IPS-15b (cell line): ENCODE measurements around the gene KRTAP26-1.

Experiments used
- H3K27me3 ChIP-seq: one replicate; pipeline ENCODE4 v1.6.1; 2013; ENCODE audit warnings: low read length; ENCODE audit not compliant: control insufficient read depth, insufficient read depth
- H3K36me3 ChIP-seq: one replicate; pipeline ENCODE4 v1.6.1; 2013; ENCODE audit warnings: low read length; ENCODE audit not compliant: control insufficient read depth, insufficient read depth
- H3K4me1 ChIP-seq: one replicate; pipeline ENCODE4 v1.6.1; 2013; ENCODE audit warnings: mild to moderate bottlenecking, low read length; ENCODE audit not compliant: control insufficient read depth, insufficient read depth
- H3K4me3 ChIP-seq: one replicate; pipeline ENCODE4 v1.5.1; 2013; ENCODE audit warnings: low read depth, low read length
- H3K9ac ChIP-seq: one replicate; pipeline ENCODE4 v1.6.1; 2013; ENCODE audit warnings: low read depth, mild to moderate bottlenecking, low read length
- H3K9me3 ChIP-seq: one replicate; pipeline ENCODE4 v1.6.1; 2013; ENCODE audit warnings: mild to moderate bottlenecking, low read length; ENCODE audit not compliant: control insufficient read depth, insufficient read depth

The KRTAP26-1 gene

DNA sequence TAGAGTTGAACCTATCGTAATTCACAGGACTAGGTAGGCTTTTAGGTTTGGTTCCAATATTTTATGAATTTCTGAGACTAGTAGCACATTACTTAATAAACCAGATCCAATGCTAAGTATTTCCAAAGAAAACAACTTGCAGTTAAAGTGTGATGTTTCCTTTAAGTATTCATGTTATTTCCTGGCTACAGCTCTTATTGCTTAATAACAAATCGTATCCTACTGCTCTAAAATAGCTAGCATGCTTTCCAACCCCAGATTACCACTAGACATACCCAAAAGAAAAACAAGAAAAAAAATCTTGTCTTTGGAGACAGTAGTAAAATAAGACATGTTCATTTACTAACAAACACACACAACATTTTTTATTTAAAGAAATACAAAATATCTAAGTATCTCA lies 16.5 kb upstream of the KRTAP26-1 start:
- no peaks in the 10 kb centered on the region for H3K27me3 ChIP-seq
- no peaks in the 10 kb centered on the region for H3K36me3 ChIP-seq
- no peak overlapping the region for H3K9ac ChIP-seq
- no peaks in the 10 kb centered on the region for H3K9me3 ChIP-seq
- H3K4me1 ChIP-seq: no peaks in the 10 kb centered on the region
- no peak overlapping the region for H3K4me3 ChIP-seq

DNA sequence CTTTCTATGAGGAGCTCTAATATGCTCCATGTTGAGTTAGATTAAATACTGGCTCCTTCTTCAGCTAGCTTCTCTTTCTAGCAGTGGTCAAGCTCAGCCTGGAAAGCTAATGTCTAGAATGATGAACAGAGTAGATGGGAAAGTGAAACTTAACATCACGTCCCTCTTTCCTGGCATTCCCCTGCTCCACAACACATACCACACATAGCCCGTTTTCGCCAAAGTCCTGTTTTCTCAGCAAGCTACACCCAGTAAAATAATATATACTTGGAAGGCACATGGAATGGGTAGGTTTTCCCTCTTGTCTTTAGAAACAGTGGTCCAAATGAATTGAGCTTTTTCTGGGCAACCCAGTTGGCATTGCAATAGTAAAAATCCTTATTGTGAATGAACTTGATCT lies 13.6 kb upstream of the KRTAP26-1 start:
- H3K4me1 ChIP-seq: no peaks in the 10 kb centered on the region
- no peaks in the 10 kb centered on the region for H3K36me3 ChIP-seq
- no peak overlapping the region for H3K9ac ChIP-seq
- H3K9me3 ChIP-seq: no peaks in the 10 kb centered on the region
- H3K4me3 ChIP-seq: no peak overlapping the region
- no peaks in the 10 kb centered on the region for H3K27me3 ChIP-seq

DNA sequence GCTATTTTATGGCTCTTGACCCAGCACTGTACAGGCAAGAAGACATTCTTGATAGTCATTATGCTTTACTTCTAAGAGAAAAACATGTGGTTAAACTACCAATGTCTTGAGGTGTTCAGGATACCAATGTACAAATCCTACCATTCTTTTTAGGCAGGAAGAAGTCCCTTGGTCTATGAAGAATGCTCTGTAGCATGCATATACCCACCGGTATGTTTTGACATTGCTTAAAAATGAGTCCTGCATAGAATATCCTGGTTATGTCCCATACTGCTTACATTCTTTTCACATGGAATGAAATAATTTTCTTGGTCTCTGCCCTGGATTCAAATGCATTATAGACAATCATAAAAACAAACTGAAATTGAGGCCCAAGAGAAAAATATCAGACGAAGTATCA lies 12.6 kb upstream of the KRTAP26-1 start:
- Histone ChIP-seq H3K9me3 (no peaks in the 10 kb centered on the region), H3K4me3 (no peak overlapping the region), H3K36me3 (no peaks in the 10 kb centered on the region), H3K9ac (no peak overlapping the region), H3K27me3 (no peaks in the 10 kb centered on the region), H3K4me1 (no peaks in the 10 kb centered on the region)

DNA sequence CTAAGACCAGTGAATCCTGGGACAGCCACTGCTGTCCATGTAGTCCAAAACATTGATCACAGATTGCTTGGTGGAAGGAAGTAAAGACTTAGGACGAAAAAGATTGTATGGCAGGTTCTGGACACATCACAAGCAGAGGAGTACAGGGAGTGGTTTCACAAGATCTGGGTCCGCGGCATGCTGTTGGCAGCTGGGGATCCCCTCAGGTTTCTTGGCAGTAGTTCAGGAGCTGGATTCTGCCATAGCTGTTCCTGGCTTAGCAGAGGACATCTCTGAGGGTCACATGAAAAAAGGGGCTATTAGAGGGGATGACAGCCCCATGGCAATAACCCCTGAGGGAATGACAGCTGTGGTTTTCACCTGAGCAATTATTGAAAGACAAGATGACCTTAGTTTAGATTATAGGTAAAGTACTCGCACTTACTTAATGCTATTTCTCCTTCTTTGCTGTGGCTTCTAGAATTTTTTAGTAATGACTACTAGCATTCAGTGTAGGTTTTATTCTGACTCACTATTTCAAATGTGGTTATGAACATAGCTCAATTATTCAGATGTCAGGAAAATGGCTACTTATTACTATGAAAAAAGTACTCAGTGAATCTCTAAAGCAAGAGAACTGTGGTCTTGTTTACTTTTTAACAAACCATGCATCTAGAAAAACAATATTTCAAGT lies 9.2 kb upstream of the KRTAP26-1 start:
- H3K9me3 ChIP-seq: no peaks in the 10 kb centered on the region
- no peak overlapping the region for H3K4me3 ChIP-seq

DNA sequence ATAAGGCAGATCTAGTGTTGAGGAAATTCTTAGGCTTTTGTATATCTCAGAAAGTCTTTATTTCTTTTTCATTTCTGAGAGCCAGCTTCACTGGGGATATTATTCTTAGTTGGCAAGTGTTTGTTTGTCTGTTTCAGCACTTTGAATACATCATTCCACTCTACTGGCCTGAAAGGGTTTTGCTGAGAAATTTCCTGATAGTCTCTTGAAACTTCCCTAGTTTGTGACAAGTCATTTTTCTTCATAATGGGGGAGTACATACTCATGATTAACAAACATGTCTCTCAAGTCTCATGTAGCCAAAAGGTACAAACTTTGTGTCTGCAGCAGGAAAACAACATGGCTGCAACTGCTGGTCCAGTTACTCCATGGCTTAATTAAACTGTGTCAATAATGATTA lies 6.3 kb upstream of the KRTAP26-1 start:
- no peaks in the 10 kb centered on the region for H3K27me3 ChIP-seq
- no peaks in the 10 kb centered on the region for H3K36me3 ChIP-seq
- no peaks in the 10 kb centered on the region for H3K9me3 ChIP-seq
- no peak overlapping the region for H3K4me3 ChIP-seq
- H3K9ac ChIP-seq: no peak overlapping the region
- H3K4me1 ChIP-seq: no peaks in the 10 kb centered on the region

More for the DNA sequence above, 9.2 kb upstream of the KRTAP26-1 start:
- Histone ChIP-seq H3K9ac (no peak overlapping the region), H3K27me3 (no peaks in the 10 kb centered on the region), H3K36me3 (no peaks in the 10 kb centered on the region), H3K4me1 (no peaks in the 10 kb centered on the region)

DNA sequence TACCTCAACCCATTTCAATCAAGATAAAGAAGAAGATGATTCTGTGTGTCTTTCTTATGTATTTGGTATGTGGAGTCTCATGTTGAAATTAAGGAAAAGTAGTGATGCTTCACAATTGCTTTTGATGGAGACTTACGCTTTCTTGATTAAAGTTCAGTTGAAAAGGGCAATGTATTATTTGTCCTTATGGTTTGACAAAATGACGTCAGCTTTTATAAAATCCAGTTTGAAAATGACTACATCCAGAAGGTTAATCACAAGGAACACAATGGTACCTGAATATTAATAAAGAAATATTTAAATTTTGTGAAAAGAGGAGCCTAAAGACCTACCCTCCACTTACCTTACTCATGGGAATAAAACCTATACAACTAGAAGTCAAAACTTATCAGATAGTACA lies 4.4 kb downstream of the KRTAP26-1 start:
- no peak overlapping the region for H3K4me3 ChIP-seq
- H3K36me3 ChIP-seq: no peaks in the 10 kb centered on the region
- no peaks in the 10 kb centered on the region for H3K9me3 ChIP-seq
- H3K27me3 ChIP-seq: no peaks in the 10 kb centered on the region
- no peak overlapping the region for H3K9ac ChIP-seq
- H3K4me1 ChIP-seq: no peaks in the 10 kb centered on the region

DNA sequence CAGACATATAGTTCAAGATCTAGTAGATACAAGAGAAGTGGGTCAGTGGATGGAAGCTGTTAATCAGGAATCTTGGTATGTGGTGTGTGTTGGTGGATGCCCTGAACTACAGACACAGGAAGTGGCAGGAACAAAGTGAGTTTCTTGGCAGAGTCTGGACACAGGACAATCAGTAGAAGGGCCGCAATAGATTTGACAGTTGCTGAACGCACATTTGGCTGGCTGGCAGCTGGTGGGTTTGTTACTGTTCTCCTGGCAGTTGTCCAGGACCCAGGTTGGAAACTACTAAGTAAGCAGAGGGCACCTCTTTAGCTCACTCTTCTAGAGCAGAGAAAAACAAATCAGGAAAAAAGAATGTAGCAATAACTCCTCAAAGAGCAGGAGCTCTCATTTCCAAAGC lies 13.2 kb downstream of the KRTAP26-1 start:
- H3K9ac ChIP-seq: no peak overlapping the region
- H3K9me3 ChIP-seq: no peaks in the 10 kb centered on the region
- H3K4me3 ChIP-seq: no peak overlapping the region
- H3K27me3 ChIP-seq: no peaks in the 10 kb centered on the region
- H3K36me3 ChIP-seq: no peaks in the 10 kb centered on the region
- H3K4me1 ChIP-seq: no peaks in the 10 kb centered on the region

DNA sequence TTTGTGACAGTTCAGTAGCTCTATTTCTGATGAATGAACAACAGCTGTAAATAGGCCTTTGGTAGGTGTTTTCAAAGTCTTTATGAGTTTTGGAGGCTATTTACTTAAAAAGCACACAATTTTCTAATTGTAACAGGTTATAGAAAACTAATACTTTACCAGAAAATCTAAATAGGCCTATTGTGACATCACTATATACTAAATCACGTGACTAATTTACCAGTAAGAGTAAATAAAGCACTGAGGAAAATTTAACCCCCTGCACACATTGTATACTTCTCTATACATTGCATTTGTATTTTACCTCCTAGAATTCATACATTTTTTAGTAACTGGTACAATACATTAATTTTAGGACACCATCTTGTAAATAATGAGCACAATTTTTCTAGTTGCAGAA lies 15.0 kb downstream of the KRTAP26-1 start:
- Histone ChIP-seq H3K36me3 (no peaks in the 10 kb centered on the region), H3K9me3 (no peaks in the 10 kb centered on the region), H3K4me1 (no peaks in the 10 kb centered on the region), H3K9ac (no peak overlapping the region), H3K4me3 (no peak overlapping the region), H3K27me3 (no peaks in the 10 kb centered on the region)

DNA sequence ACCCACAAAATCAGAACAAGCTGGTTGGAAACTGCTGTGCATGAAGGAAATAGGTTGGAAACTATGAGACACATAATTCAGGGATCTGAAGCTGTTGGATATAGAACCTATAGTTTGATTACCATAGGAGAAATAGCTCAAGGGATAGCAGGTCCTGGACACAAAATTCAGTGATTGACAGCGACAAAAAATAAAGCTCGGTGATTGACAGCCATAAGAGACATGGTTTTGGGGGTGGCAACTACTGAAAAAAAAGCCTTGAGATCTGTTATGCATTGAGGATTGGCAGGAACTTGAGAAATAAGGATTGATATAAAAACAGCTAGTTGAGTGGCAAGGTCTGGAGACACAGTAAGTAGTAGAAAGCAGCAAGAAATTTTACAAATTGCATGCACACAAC lies 30.9 kb downstream of the KRTAP26-1 start, which contains the start of gene KRTAP25-1:
KRTAP25-1 (minus strand) TSS at position 300 of the 400 bp plus-strand sequence; CDS start at position 276, 24 bp downstream.
- no peak within 1 kb of the TSS for H3K4me3 ChIP-seq
- H3K36me3 ChIP-seq: no peaks in the 10 kb centered on the region
- H3K9me3 ChIP-seq: no peaks in the 10 kb centered on the region
- no peaks in the 10 kb centered on the region for H3K4me1 ChIP-seq
- H3K9ac ChIP-seq: no peak within 1 kb of the TSS
- H3K27me3 ChIP-seq: no peaks in the 10 kb centered on the region

DNA sequence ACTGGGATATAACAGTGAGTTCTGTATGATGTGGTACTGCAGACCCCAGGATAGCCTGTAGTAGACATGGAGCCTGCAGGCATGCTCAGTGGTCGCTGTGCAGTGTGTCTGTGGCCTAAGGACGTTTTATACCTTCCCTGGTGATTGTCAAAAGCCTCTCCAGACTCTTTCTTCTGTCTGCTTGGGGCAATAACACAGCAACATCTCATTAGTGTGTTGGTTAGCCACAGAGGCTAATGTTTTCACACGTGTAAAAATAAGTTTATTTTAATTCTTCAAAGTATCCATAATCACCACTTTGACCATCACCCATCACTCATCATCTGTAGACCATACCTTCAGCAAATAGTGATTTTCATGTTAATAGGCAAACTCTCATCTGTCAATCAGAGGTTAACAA lies 37.3 kb downstream of the KRTAP26-1 start, which contains the start of gene KRTAP24-1:
KRTAP24-1 (minus strand) TSS at position 101 of the 400 bp plus-strand sequence; CDS start at position 83, 18 bp downstream.
- Histone ChIP-seq H3K36me3 (no peaks in the 10 kb centered on the region), H3K27me3 (no peaks in the 10 kb centered on the region), H3K9me3 (no peaks in the 10 kb centered on the region), H3K4me1 (no peaks in the 10 kb centered on the region), H3K9ac (no peak within 1 kb of the TSS), H3K4me3 (no peak within 1 kb of the TSS)

DNA sequence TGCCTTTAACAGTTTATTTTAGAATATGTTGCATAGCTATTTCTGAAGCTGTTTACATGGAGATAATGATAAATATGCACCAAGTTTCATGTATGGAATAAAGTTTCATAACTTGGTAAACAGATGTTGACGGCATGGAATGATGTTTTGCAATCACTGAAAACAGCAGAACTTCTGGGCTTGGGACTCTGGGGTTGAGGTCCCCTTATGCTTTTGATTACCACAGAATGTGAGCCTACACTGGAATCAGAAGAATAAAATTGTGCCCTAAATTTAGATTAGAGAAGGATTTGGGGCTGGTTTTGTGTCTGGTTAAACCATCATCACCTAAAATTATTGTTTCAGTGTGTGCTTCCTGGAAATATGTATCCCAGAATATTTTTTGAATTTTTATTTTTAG lies 48.5 kb downstream of the KRTAP26-1 start:
- Histone ChIP-seq H3K27me3 (no peaks in the 10 kb centered on the region), H3K36me3 (no peaks in the 10 kb centered on the region), H3K4me3 (no peak overlapping the region), H3K4me1 (no peaks in the 10 kb centered on the region), H3K9ac (no peak overlapping the region), H3K9me3 (no peaks in the 10 kb centered on the region)

DNA sequence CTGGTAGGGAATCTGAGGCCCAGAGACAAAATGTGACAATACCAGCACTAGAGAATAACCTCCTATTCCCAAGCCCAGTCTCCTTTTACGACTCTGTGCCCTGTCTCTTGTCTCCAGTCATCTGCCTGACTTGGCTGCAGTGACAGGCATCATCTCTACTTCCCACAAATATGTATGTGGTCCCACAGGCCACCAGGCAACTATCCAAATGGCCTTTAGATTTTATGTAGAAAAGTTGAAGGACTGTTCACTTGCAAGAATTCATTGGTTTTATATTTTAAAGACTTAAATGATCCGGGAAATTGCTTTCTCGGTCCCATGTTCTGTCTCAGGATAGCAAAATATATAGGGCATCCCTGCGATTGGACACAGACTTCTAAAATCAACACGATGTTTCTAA lies 49.0 kb downstream of the KRTAP26-1 start:
- Histone ChIP-seq H3K4me3 (no peak overlapping the region), H3K9me3 (no peaks in the 10 kb centered on the region), H3K9ac (no peak overlapping the region), H3K36me3 (no peaks in the 10 kb centered on the region), H3K4me1 (no peaks in the 10 kb centered on the region), H3K27me3 (no peaks in the 10 kb centered on the region)
